HG03159 (cell line): ENCODE measurements around the gene AK5.
A peak's percentile ranks its signal among the peaks of the same experiment; 100 is the strongest.
"Not testable (repeated sequence)": the region's sequence is repeated elsewhere in the genome, so short reads cannot be mapped to it uniquely, and the experiment has no call there.

Experiments used
- ATAC-seq: cut with Tn5 transposase; IDR thresholded peaks from one replicate; pipeline ENCODE4 v1.9.1; 2021; ENCODE audit warnings: mild to moderate bottlenecking, moderate library complexity; ENCODE audit not compliant: unreplicated experiment

The AK5 gene

GRCh38 chr1:77398152-77398551 lies 116.3 kb downstream of the AK5 start:
- no peak for ATAC-seq

DNA sequence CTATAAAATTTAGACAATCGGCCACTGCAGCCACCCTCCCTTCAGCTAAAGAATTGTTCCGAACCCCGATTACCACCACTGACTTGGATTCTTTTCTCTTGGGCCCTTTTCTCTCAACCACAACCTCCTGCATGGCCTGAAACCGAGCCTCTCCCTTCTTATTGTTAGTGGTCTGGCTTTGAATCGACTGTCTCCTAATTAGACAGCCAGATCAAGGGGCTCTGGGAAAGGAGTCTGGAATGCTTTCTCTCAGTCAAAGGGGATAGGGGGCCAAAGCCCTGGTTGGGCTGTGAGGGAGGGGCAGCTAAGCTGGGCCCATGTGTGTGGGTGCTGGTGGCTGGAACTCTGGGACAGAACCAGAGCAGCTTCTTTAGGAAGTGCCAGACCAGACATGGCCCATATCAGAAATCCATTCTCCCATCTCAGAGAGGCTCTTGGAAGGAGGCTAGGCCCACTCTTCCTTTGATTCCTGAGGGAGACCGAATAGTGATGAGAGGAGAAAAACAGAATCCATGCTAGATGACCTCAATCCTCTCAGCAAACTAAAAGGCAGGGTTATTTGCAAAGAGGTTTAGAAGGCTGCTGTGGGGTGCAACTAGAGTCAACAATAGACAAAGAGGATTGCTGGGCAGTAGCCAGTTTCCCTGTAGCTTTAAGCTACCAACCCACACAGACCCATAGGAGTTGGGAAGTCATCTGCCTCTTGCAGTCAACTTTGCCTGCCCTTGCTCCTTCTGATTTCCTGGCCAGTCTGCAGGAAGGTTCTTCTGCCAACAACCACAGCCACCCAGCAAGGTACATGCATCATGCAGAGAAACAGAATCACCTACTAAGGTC lies 117.6 kb downstream of the AK5 start:
- no peak for ATAC-seq

- ATAC-seq, result no peak
Measured at GRCh38 chr1:77400781-77401180, 119.0 kb downstream of the AK5 start.

DNA sequence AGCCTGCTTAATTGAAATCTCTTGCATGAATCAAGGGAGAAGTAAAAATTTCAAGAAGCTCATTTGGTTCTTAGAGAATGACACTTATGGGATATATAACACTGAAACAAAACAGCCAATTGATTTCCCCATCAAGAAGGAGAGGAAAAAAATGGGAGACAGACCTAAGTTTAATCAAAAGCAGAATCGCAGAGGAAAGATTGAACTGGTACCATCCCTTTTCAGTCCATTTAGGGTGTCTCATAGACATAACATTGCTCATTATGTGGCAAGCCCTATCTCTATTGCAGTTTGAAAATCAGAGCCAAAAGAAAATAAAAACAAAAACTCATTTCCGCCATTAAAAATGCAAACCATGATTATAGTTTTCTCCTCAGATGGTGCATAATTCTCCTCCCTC lies 119.6 kb downstream of the AK5 start:
- no peak for ATAC-seq

DNA sequence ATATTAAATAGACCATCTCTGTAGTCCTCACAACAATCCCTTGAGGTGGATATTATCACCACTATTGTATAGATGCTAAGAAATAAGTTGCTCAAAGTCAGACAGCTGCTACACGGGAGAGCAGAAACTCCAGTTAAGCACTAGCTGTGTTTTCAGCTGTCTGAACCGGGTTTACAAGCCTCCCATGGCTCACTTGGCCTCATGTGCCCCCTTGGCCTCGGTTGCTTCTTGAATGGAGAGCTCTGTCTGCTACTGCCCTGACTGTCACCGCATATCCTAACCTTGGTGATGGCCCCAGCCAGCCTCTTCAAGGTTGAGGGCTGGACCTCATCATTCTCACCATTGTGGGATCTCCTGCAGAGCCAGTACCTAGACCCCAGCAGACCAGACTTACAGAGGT lies 123.4 kb downstream of the AK5 start:
- no peak for ATAC-seq

DNA sequence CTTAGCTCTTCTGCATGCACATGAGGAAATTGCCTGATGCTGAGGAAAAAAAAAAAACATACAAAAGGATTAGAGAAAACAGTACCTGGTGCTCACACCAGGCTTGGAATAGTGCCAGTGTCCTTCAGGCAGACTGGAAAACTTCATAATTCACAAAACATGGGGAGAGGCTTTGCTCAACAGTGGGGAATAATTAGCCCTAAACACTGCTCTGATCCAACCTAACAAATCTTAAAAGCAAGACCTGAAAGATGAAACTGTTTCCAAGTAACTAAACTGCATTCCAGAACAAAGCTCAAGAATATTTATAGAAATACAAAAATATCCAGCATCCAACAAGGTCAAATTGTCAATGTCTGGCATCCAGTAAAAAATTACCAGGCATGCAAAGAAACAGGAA lies 124.8 kb downstream of the AK5 start:
- no peak for ATAC-seq

DNA sequence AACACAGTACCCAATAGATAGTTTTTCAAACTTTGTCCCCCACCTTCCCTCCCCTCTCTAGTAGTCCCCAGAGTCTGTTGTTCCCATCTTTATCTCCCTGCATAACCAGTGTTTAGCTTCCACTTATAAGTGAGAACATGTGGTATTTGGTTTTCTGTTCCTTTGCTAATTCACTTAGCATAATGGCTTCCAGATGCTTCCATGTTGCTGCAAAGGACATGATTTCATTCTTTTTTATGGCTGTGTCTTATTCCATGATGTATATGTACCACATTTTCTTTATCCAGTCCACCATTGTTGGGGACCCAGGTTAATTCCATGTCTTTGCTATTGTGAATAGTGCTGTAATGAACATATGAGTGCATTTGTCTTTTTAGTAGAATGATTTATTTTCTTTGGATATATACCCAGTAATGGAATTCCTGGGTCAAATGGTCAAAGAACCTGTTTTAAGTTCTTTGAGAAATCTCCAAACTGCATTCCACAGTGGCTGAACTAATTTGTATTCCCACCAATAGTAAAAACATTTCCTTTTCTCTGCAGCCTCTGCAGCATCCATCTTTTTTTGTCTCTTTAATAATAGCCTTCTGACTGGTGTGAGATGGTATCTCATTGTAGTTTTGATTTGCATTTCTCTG lies 126.0 kb downstream of the AK5 start:
- ATAC-seq, result no peak

- ATAC-seq, result not testable (repeated sequence)
Measured at GRCh38 chr1:77408933-77409332, 127.1 kb downstream of the AK5 start.

DNA sequence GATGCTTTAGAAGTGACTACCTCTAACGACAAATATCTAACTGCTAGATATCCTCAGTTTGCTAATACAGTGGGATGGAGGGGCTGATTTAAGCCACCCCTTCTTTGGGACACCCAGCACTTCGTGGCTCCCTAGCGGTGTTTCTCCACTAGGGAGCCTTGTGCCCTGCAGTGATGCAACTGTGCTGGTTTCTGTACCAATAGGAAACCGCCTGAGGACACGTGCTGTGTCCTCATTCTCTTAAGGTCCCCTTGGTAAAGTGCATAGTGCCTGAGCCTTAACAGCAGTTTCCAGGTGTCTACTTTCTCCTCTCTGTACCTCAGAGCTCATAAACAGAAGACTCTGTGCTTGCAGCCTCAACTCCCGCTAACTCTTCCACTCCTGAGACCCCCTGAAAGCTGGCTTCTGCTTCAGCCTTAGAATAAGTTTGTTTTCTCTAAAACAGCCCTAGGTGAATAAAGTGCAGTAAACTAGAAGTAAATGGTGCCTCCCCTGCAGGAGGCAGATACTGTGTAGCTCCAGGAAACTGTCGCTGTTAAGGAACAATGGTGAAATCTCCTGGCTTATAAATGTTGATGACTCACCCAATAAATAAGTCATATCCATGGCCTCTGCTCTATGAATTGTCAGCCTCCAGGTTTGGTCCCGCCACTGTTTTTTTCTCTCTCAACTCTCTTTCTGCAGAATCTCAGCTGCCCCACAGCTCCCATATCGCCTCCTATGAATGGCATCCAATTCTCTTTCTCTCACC lies 130.4 kb downstream of the AK5 start:
- no peak for ATAC-seq

GRCh38 chr1:77412820-77413530 lies 131.2 kb downstream of the AK5 start:
- ATAC-seq, result peak; percentile 42

- ATAC-seq, result peak; percentile 83
Measured at GRCh38 chr1:77413541-77414335, 131.9 kb downstream of the AK5 start.

- no peak for ATAC-seq
Measured at GRCh38 chr1:77415579-77415978, 133.8 kb downstream of the AK5 start.

DNA sequence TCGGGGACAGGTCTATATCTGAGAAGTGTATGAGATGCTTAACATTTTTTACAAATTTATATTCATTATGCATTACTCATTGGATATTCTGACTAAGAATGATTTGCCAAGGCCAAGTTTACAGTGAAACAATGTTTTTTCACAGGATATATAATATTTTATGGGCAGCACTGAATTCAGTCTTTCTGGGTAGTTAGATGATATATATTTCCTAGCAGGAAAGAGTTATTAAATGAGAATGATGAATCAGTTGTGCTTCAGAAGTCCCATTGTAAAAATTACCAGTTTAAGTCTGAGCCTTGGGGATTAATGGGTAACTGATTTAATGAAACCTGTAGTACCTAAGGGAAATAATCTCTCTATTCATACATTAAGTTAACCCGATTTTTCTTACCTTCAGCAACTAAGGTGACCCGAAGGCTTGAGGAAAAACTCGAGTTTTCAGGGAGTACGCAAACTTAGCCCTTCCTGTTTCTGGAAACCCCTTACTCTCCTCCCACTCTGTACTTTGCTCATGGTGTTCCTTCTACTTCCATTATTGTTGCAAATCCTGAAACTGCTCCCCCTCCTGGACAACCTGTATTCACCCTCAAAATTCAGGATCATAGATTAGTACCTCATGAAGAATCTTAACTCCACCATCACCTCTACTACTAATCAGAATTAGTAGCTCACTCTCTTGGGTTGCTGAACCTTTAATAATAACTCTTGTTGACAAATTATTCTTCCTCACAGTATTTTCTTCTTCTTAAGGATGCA lies 135.1 kb downstream of the AK5 start:
- ATAC-seq, result no peak

- not testable (repeated sequence) for ATAC-seq
Measured at GRCh38 chr1:77418055-77418454, 136.2 kb downstream of the AK5 start.

DNA sequence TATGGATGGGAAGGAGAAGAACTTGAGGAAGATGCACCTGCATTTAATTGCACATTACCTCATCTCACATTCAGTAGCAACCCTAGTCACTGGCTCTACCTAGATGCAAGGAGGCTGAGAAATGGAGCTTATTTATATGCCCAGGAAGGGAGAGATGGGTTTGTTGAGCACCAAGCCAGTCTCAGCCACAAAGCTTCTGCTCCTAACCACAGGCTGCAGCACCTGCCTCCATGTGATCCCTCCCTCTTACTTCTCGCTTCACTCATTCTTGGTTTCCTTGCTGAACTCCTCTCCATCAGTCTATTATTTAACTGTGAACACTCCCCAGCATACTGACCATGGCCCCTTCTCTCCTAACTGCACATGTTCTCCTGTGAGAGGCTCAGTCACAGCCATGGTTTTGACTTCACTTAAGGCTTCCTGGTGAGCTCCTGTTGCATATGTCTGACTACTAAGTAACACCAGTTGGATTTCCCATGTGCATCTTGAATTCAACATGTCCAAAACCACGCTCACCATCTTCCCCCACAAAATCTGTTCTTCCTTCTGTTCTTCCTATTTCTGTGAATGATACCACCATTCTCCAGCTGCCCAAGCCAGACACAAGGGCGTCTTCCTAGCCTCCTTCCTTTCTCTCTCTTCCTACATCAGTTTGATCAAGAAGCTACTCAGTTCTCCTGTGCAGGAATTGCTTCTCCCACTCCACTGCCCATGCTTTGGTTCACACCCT lies 139.8 kb downstream of the AK5 start:
- ATAC-seq, result peak; percentile 83

GRCh38 chr1:77424236-77424635 lies 142.4 kb downstream of the AK5 start:
- no peak for ATAC-seq

DNA sequence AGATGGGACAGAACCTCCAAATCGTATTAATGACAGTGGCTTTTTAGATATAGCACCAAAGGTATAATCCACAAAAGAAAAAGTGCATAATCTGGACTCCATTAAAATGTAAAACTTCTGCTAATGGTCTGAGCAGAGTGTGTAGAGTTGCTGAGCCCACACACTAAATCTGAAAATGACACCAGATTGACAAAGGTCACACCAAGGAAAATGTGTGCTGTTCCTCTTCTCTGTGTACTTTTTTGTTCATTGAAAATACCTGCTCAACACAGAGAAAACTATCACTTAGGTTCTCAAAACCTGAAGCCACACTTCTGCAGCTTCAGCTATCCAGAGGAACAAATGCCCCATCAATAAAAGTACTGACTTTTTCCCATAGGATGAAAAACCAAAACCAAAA lies 146.2 kb downstream of the AK5 start:
- no peak for ATAC-seq

DNA sequence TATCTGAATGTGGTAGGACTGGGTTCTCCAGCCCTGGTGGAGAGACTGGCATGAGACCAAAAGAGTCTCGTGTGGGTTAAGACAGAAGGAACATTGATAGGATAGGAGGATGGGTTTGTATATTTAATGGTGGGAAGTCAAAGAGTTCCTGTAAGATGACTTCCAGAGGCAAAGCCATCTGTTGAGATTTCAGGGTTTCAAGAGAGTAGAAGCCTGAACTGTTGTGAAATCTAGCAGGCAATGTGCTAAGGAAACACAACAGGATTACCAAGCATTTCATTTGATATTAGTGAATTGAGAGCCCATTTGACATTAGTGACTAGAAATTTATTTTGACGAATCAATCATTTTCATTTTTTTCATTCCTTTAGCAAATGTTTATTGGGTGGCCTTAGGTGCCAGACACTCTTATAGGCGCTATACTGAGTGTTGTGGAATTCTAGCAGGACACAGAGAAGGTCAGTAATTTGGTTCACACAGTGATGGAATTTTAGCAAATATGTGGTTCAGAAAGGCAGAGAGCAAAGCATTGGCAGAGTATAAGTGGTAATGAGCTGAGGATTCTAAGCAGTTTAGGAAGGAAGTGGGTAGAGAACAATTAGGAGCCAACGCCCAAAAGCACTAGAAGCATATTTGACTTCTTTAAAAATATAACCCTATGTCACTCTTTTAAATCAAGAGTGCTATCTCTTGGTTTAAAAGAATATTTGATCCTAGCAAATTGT lies 149.3 kb downstream of the AK5 start:
- no peak for ATAC-seq
